Right ventricle myocardium inferior (tissue), 1 donor: ENCODE measurements around the gene MMP28. TPM values are rescaled to one million over a fixed set of nuclear protein-coding genes. Genes with fewer than 3 reads are reported as not detected.

Source experiments
- ATAC-seq: fragments of 200-7000 bp; cut with Tn5 transposase; one replicate; pipeline ENCODE4 v1.9.1; 2020; ENCODE audit warnings: mild to moderate bottlenecking, moderate library complexity
- DNase-seq: peaks from one replicate; pipeline ENCODE4 v3.0.0; 2021; ENCODE audit errors: missing footprints
- intact Hi-C: fragments of 100-400 bp; cut with DNase I; formaldehyde crosslinking; loops from one replicate; pipeline ENCODE4 v1.11.0; 2022
- long read RNA-seq: library from polyadenylated mRNA; unstranded; transcript quantifications from one replicate; pipeline ENCODE4 v2.0.0, GENCODE V29; 2021
- total RNA-seq: library from RNA; stranded (reverse); fragmentation: NEBNext Ultra II Directional; extraction: Animal tissue kit (Norgen Biotek cat#: 25700); gene quantifications from one replicate; pipeline ENCODE4 v1.2.1, GENCODE V29; 2021
- donor health status: DM: no; HTN: yes; CAD: no; lungs with severe emphysema.

Gene MMP28
- total RNA-seq: 2.3 TPM
- long read RNA-seq, partial matches to known transcripts: 1 of 2 reads
- long read RNA-seq, other reads (novel, unspliced or antisense): 0 of 2 reads

- peak; percentile 53 for ATAC-seq
- intact Hi-C loops: no loop called here
- DNase-seq: no peak
Measured at GRCh38 chr17:35795007-35795870, at the start of gene MMP28. Gene MMP28, minus strand, starts transcription at chr17:35795641. Its CDS starts 264 bp downstream, at chr17:35795377.

- DNase-seq (no peak), ATAC-seq (no peak)
- intact Hi-C loops: no loop called here
Measured at GRCh38 chr17:35844547-35844946, 49.1 kb upstream of the MMP28 start.

- ATAC-seq: no peak
- DNase-seq: no peak
- intact Hi-C loops: no loop called here
Measured at GRCh38 chr17:35843698-35844097, 48.3 kb upstream of the MMP28 start.

GRCh38 chr17:35842239-35842638, 46.8 kb upstream of the MMP28 start:
- ATAC-seq (no peak), DNase-seq (no peak)
- intact Hi-C loops: no loop called here

GRCh38 chr17:35841505-35841904, 46.1 kb upstream of the MMP28 start:
- ATAC-seq (no peak), DNase-seq (no peak)
- intact Hi-C loops: no loop called here

GRCh38 chr17:35841101-35841500, 45.7 kb upstream of the MMP28 start:
- DNase-seq (no peak), ATAC-seq (no peak)
- intact Hi-C loops: no loop called here

GRCh38 chr17:35825206-35825605, 29.8 kb upstream of the MMP28 start:
- no peak for DNase-seq
- ATAC-seq: no peak
- intact Hi-C loops: no loop called here

- DNase-seq (no peak), ATAC-seq (no peak)
- intact Hi-C loops: no loop called here
Measured at GRCh38 chr17:35821308-35821707, 25.9 kb upstream of the MMP28 start.

GRCh38 chr17:35819455-35819854, 24.0 kb upstream of the MMP28 start:
- intact Hi-C loops: no loop called here
- ATAC-seq (no peak), DNase-seq (no peak)

GRCh38 chr17:35817196-35817595, 21.8 kb upstream of the MMP28 start:
- ATAC-seq (no peak), DNase-seq (no peak)
- intact Hi-C loops: no loop called here

- ATAC-seq (no peak), DNase-seq (no peak)
- intact Hi-C loops: no loop called here
Measured at GRCh38 chr17:35816723-35817122, 21.3 kb upstream of the MMP28 start.

- no peak for ATAC-seq
- DNase-seq: no peak
- intact Hi-C loops: no loop called here
Measured at GRCh38 chr17:35812456-35812855, 17.0 kb upstream of the MMP28 start.

- intact Hi-C loops: no loop called here
- ATAC-seq (no peak), DNase-seq (no peak)
Measured at GRCh38 chr17:35811759-35812158, 16.3 kb upstream of the MMP28 start.

GRCh38 chr17:35809855-35810461, 14.5 kb upstream of the MMP28 start:
- no peak for ATAC-seq
- DNase-seq: no peak
- intact Hi-C loops: no loop called here

- intact Hi-C loops: no loop called here
- peak; percentile 98 for DNase-seq
- peak; percentile 99 for ATAC-seq
Measured at GRCh38 chr17:35808962-35809854, 13.8 kb upstream of the MMP28 start, which contains the start of gene TAF15. Gene TAF15, plus strand, starts transcription at chr17:35809484. Its CDS starts 86 bp downstream, at chr17:35809570.

GRCh38 chr17:35808240-35808961, 13.0 kb upstream of the MMP28 start:
- DNase-seq (no peak), ATAC-seq (no peak)
- intact Hi-C loops: no loop called here

- DNase-seq: no peak
- no peak for ATAC-seq
- intact Hi-C loops: no loop called here
Measured at GRCh38 chr17:35807371-35808144, 12.1 kb upstream of the MMP28 start.
